Smooth muscle cell of the brain vasculature (primary cell): ENCODE measurements around the gene OSBPL5.

Experiments
- DNase-seq: peaks from one replicate; pipeline ENCODE4 v3.0.0-alpha.2; 2012; ENCODE audit warnings: low read depth, low spot score

Gene OSBPL5

DNA sequence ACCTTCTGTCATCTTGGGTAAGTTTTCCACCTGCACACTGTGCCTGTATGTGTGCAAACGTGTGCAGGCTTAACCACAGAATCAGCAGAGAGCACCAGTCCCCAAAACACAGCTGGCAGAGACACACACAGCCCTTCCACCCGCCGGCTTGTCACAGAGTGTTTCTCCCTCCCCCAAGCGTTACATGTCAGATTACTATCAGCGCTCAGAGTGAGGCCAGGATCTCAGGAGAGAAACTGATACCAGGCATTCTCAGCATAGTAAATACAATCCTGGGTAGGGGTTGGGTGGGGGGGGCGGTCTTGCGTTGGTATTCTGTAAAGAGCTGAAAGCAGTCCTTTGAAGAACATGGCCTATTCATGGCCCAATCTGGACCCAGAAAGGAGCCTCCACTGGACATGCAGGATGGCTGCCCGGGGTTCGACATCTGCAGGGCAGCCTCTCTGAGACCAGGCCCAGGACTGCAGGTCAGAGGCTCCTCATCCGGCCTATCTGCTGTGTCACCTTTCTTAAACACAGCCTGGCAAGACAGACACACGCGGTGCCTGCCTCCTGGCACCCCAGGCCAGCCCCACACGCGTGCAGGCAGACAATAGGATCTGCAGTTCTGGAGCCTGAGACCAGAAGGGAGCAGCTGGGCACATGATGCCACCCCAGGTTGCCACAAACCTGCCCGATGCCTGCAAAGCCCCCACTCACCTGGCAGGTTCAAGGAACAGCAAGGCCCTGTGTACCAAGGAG, 1.7 kb downstream of the OSBPL5 start:
- no peak for DNase-seq

DNA sequence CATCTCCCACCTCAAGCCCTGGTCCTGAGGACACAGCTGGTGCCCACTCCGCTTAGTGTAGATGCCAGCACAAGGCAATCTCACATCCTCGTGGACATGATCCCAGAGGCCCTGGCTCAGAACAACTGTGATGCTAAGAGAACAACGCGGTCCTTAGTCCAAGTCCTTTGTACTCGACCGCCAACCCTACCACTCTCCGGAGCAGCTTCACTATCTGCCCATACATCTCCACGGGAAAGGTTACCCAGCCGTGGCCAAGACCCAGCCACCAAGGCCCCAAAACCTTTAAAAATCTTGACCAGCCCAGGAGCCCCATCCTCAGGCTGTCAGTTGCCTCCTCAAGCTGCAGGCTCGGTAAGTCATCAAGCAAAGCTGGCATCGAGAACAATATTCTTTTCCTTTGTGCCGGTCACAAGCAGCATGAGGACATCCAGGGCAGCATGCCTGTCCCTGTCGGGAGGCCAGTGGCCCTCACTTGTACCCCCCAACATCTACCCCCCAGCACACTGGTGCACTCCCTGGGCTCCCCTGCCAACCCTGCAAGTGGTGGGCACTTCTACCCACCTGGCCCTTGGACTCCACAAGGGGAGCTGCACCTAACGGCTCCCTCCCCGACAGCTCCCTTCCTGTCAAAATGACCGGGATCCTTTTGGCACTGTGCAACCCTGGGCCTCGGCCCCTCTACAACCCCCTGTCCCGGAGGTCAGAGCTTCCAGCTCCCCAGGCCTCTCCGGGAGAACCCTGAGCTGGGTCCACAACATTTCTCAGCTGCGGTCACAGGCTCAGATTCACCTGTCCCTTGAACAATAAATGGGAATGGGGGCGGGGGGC, 2.5 kb downstream of the OSBPL5 start:
- no peak for DNase-seq

DNA sequence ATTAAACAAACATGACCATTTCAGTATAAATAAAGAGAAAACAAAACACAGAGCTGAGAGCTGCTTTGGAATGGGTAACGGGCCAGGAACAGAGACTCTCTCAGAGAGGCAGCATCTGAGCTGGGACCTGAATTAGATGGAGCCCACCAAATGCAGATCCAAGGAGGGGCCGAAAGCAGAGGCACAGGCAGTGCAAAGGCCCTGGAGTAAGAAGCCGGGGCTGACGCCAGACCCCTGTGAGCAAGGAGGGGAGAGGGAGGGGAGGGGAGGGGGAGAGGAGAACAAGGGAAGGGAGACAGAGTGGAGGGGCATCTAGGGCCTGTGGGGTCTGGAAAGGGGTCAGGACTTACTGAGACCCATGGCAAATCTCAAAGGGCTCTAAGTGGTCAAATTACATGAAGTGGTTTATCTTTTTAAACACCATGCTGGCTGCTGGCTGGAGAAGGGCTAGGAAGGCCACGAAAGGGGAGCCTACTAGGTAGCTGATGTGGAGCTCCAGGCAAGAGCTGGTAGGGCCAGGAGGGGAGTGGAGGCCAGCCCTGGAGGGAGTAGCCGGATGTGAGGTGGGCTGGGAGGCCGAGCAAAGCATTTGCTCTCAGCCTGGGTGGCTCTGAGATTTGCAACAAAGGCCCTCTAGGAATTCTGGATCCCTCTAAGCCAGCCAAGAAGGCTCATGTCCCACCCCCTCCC, 3.2 kb downstream of the OSBPL5 start:
- DNase-seq: no peak

DNA sequence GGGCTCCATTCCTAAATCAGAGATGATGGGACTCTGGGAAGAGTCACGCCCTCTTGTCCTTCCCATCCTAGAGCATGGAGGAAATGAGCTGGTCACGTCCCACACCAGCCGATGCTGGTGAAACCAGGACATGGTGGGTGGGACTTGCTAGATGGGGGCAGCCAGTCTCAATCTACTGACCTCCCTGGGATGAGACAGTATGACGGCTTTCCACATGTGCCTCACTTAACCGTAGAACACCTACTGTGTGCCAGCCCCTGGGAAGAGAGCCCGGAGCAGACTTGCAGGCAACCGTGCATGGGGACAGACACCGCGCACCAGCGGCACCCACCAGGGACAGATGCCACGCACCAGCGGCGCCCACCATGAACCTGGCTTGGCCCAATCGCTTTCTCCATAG, 3.8 kb downstream of the OSBPL5 start:
- no peak for DNase-seq

DNA sequence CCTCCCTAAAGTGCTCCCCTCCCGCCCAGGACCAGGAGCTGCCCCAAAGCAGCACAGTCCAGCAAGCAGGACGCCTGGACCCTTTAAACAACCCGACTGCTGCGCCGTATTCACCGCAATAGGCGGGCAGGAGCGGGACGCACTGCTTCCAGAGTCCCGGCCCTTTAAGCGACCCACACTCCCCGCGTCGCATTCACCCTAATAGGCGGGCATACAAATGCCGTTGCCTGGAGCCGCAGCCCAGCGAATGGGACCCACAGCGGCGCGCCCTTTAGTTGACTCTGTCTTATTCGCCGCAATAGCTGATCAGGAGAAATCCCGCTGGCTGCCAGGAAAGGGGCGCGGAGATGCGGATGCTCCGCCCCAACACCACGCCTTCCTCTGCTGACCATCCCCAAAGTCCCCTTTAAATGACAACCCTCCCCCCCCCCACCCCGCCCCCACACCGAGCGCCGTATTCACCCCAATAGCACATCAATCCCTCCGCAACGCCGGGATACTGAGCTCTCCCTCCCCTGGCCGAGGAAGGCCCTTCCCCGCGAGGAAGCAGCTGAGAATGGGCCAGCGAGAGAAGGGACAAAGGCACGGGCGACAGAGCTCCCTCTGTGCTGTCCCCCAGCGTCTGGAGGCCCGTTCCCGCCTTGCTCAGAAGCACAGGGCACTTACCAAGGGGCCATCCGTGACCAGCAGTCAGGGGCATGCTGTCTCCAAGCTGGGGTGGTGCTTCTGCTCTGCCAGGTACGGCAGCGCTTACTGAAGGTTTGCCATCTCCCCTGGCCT, 4.7 kb downstream of the OSBPL5 start:
- peak; percentile 86 for DNase-seq

DNA sequence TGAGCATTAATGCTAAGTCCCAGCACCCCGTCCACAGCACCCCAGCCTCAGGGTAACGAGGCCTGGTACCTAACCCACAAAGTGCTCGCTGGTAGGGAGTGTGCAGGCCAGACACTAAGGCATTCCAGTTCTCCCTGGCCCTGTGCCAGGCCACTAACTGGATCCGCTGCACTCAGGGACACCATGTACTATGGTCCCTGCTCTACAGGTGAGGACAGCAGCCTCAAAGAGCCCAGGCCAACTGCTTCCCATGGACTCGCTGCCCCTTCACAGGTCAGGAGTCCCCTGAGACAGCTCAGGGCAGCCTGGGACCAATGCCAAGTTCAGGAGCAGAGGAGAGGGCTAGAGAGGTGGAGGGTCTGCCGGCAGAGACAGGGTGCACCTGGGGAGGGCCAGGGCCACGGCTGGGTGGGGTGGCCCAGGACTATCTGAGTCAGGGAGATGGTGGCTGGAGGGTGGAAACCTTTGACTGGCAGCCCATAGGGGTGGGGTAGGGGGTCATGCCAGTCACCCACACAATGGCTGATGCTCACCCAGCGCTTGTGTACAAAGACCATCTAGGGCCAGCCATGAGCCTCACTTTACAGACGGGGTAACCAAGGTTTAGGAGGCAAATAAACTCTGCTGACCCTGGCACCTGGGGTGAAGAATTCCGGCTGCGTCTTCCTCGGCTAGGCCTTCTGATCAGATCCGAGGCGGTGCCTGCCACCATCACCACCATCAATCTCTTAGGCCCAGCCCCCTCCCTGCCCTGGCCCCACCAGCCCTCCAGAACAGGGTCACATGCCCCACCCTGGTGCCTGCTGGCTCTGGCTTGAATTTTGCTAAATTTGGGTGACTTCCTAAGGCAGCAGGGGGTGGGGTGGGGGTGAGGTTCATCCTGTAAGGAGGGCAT, 5.6 kb downstream of the OSBPL5 start:
- DNase-seq: no peak

DNA sequence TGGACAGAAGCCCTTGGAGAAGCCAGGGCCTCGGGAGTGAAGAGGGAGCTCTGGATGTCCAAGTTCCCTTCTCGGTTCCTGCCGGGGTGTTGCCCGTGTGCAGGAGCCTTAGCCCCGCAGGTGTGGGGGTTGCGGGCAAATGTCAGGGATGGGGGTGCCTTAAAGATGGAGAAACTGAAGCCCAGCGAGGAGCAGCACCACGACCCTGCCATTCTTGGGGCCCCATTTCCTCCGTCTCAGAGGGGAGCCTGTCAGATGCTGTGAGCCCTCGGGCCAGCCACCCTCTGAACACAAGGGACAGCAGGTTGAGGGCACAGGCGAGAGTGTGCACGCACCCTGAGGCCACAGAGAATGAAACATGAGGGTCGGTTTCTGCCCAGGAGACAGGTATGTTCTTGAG, 6.3 kb downstream of the OSBPL5 start:
- no peak for DNase-seq

DNA sequence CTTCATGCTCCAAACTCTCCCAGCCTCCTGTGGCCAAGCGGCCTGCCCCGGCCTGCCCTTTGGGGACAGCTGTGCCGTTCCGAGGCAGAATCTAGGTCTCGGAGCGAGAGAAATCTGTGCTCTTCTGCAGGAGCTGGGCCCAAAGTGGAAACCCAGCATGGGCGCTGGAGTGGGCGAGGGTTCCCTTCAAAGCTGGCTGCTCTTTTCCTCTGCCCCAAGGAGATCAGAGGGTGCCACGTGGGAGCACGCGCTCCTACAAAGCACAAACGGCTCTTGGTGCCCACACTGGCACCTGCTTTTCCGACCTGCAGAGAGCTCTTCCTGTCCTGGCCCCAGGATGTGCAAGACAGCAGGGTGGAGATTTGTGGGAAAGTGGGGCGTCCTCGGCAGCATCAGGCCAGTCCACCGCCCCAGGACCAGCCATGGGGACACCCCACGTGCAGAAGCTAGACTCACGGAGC, 6.9 kb downstream of the OSBPL5 start:
- no peak for DNase-seq

DNA sequence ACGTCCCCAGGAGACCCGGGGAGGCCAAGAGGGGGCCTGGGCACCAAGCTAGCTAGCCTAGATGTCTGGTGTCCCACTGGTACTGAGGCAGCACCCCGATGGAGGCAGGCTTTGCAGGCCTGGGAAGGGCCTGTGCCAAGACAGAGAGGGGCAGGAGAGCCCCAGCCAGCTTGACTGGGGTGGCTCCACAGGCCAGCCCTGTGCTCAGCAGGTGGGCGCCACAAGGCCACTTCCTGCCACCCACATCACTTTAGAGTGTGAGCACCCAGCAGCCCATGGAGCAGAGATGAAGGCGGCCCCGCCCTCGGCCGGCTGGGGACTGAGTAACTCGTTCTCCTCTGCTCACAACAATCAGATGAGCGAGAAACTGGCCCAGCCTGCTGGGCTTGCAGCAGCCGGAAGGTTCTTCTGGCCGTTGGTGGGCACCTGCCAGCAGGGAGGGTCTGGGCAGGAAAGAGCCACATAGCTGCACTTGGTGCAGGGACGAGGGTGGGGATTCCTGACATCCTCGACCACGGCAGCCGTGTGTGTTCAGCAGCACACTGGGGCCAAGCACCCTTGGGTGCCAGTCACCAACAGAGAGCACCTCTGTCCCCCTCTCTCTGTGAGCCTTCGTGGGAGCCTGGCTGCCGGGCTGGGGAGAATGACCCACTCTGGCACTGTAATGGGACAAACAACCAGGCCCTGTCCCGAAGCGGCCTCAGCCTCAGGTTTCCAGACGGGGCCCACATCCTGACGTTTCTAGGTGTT, 7.6 kb downstream of the OSBPL5 start:
- no peak for DNase-seq

DNA sequence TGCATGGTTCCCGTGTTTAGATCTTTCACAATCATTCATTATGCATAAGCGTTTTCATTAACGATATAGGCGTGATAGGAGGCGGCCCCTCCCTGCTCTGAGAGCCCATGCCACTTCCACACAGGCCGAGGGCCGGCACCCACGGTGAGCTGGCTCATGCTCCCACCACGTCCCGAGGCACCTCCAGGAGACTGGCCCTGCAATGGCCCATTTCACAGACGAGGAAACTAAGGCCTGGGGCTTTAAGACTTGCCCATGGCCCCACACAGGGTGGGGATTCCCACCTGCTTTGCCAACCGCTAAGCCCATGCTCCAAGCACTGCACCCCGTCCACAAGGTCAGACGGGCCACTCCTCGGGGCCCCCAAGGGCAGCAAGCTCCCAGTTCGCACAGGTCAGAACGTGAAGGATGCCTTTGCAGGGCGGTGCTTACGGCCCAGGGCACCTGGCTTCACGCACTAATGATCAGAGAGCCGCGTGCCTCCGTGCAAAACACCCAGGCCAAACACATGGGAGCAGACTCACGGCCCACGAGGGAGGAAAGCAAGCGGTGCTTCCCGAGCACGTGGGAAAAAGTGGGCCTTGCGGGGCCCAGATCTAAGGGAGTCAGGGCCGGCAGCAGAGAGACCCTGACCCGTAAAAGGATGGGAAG, 8.3 kb downstream of the OSBPL5 start:
- DNase-seq: no peak

DNA sequence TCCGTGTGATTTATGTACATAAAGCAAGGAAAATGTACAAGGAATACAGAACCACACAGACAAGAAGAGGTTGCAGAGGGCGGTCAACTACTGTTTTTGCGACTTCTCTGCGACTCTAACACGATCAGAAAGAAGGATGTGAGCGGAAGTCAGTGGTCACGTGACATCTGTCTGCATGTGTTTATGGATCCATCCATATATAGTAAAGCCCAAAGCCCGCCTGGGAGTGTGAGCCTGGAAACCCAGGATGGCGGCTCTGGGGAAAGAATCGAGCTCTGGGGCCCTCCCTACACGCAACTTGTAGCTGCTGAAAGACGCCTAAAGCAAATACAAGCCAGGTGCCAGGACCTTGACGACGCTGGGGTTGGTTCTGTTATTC, 8.8 kb downstream of the OSBPL5 start:
- DNase-seq: no peak

DNA sequence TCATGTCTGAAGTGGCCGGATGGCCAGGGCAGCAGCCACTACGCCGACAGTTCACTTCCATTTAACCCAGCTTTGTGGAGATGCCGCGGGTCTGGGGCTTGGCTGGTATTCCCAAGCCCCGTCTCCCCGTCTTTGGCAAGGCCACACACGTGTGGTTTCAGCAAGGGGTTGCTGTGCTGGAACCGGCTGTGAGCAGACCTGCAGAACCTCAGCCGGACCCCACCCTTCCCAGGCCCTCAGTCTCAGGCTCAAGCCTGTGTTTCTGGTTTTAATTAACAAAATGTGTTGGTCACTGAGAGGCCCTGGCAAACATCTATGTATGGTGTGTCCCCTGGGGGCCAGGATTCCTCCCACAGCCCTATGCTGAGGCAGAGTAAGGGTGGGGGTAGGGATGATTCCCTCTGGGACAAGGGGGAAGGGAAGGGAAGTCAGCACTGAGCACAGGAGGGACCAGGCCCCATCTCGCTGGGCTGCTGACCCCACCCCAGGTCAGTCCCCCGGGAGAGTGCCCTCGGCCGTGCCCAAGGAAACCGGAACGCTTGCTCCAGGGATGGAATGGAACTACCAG, 9.3 kb downstream of the OSBPL5 start:
- DNase-seq: no peak

DNA sequence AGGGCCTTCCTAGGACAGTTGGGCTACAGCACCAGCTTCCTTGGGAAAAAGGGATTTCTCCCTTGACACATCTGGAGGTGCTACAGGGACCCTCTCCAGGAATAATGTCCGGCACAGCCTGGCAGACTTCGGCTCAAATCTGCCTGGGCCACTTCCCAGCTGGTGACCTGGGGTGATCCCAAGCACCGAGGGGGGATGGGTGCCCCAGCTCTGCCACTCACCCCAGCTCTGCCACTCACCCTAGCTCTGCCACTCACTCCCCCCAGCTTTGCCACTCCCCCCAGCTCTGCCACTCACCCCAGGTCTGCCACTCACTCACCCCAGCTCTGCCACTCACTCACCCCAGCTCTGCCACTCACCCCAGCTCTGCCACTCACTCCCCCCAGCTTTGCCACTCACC, 9.9 kb downstream of the OSBPL5 start:
- DNase-seq: no peak

DNA sequence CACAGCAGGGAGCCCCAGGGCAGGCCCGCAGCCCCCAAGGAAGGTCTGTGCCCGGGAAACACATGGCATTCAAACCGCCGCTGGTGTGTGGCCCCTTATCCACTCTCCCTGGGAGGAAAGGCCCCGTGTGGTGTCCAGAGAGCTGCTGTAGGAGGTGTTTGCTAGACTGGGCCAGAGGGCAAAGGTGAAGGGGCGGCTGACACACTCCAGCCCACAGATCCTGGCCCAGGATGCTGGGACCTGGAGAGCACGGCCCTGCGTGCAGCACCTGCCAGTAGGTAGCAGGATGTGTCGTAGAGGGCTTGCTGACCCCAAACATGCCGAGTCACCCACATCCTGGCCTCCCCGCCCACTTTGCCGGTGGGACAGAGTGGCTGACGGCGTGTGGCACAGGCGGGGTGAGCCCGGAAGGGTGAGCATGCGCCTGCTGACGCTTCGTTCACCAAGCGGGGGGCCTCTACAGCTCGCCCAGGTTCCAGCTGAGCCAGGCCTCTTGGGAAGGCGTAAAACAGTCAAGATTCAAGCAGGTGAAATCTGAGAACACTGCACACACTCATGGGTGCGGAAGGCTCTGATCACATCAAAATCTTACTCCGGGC, 11.0 kb downstream of the OSBPL5 start:
- no peak for DNase-seq

DNA sequence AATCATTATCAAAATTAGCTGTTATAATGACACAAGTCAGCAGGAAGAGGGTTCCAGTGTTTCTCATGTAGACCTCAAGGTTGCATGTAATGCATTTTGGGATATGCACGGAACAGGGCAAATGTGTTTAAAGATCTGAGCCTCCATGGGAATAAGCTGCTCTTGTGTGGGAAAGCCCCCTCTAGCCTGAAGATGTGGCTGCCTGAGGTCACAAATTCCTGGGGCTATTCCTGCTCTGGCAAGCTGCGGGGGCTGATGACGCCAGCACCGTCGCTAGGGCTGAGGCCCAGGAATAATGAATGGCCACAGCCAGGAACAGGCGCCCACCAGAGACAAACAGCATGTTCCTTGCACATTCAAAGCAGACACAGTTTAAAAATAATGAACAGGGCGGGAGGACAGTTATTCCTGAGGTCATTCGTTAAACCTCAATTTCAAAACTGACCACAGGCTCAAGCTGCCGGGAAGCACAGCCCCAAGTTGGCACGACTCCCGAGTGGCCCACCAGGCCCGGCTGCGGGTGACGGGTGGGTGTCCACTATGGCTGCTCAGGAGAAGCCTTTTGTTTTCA, 11.7 kb downstream of the OSBPL5 start:
- DNase-seq: peak; percentile 88

DNA sequence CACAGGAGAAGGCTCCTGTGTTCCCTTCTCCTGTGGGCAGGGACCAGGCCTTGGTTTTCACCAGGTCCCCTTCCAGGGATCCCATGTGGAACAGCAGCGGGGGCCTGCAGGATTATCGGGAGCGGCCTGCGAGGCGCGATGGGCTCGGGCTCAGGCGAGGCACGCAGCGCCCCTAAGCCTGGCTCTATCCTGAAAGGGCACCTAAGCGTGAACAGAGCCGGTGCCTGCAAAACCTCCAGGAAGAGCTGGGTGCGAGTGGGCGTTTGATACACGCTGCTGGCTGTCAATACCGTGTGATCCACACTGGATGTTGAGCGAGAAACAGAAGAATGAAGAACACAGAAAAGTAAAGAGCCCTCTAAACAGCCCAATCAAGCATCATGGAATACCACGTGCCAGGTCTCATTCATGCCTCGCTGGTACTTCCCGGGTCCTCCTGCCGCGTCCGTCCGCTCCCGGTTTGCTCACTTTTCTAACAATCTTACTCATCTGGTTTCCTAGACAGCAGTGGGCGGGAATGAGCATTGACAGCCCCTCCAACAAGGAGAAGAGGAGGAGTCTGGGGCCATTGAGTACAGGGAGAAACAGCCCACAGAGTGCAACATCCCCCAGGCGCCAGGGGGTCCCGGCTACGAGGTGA, 12.5 kb downstream of the OSBPL5 start:
- no peak for DNase-seq

DNA sequence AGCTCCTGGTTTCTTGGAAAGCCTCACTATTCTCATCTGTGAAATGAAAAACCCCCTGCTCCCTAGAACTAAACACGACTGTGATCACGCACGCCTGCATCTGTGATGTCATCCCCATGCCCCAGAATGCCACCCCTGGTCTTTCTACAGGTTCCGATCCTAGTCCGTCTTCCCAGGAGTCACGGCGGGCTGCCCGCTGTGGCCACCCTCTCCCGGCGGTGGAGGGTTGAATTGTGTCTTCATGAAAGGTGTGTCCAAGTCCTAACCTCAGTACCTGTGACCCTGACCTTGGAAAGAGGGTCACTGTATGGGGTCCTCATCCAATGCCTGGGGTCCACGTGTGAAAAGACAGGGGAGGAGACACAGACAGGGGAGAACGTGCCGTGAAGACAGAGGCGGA, 14.4 kb downstream of the OSBPL5 start:
- no peak for DNase-seq

DNA sequence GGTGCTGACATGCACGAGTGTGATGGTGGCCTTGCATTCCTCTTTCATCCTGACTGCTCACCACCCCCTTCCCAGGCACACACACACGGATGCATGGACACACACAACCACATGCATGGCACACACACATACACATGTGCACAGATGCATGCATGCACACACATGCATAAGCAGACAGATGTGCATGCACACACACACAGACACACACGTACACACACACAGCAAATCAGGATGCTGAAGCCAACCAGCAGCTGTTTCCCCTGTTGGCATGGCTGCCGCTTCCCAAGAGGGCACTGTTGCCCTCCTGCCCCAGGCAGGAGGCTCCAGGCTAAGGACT, 15.3 kb downstream of the OSBPL5 start:
- DNase-seq: no peak
